CD8-positive, alpha-beta memory T cell (primary cell): Measurements from ENCODE around the gene NUP205. TPM values are rescaled to one million over a fixed set of nuclear protein-coding genes. Genes with fewer than 3 reads are reported as not detected.
"Not testable (repeated sequence)": the region's sequence is repeated elsewhere in the genome, so short reads cannot be mapped to it uniquely, and the experiment has no call there.

Experiments used
- CTCF ChIA-PET: fragments of 350-600 bp; sonication (Branson Sonifier 250); formaldehyde crosslinking; loops from one replicate; lab custom pipeline; 2021; ENCODE audit warnings: antibody characterized with exemption; lab: Charles Lee
- POLR2A ChIA-PET: fragments of 350-600 bp; sonication (Branson Sonifier 250); formaldehyde crosslinking; loops from one replicate; lab custom pipeline; 2021; ENCODE audit warnings: antibody characterized with exemption; lab: Charles Lee
- DNase-seq, 5 donors: peaks; one replicate each; pipeline versions ENCODE4 v3.0.0 to v3.0.0-alpha.2; 2020 to 2022; ENCODE audit warnings: mixed read lengths in 1 of 5
- H3K27ac ChIP-seq: one replicate; pipeline ENCODE4 v1.7.0; 2013; ENCODE audit warnings: low read depth, mild to moderate bottlenecking, low read length, moderate library complexity
- H3K27me3 ChIP-seq: 2 replicates; pipeline ENCODE4 v1.7.0; 2013; ENCODE audit warnings: low read length, mild to moderate bottlenecking; ENCODE audit not compliant: insufficient read depth, poor library complexity, severe bottlenecking
- H3K36me3 ChIP-seq: 2 replicates; pipeline ENCODE4 v1.7.0; 2013; ENCODE audit warnings: mild to moderate bottlenecking, low read length, moderate library complexity; ENCODE audit not compliant: insufficient read depth
- H3K4me1 ChIP-seq: 2 replicates; pipeline ENCODE4 v1.7.0; 2013; ENCODE audit warnings: mild to moderate bottlenecking, low read length, moderate library complexity; ENCODE audit not compliant: insufficient read depth
- H3K4me3 ChIP-seq: 2 replicates; pipeline ENCODE4 v1.7.0; 2013; ENCODE audit warnings: mild to moderate bottlenecking, low read length
- H3K9me3 ChIP-seq: 2 replicates; pipeline ENCODE4 v1.7.0; 2013; ENCODE audit warnings: mild to moderate bottlenecking, low read length
- H3K27ac Mint-ChIP-seq, 8 donors: one replicate each; pipeline ENCODE4 v1.8.0; 2020 to 2021; ENCODE audit warnings: mixed read lengths in 8 of 8, mild to moderate bottlenecking in 6 of 8, inconsistent platforms in 3 of 8, moderate library complexity in 3 of 8
- H3K27me3 Mint-ChIP-seq, 2 donors: one replicate each; pipeline ENCODE4 v1.8.0; 2020 to 2021; ENCODE audit warnings: mixed read lengths in 2 of 2, mild to moderate bottlenecking in 1 of 2, moderate library complexity in 1 of 2
- H3K36me3 Mint-ChIP-seq, 3 donors: one replicate each; pipeline ENCODE4 v1.8.0; 2020 to 2021; ENCODE audit warnings: mixed read lengths in 3 of 3, inconsistent platforms in 1 of 3, mild to moderate bottlenecking in 1 of 3
- H3K4me1 Mint-ChIP-seq, 3 donors: one replicate each; pipeline ENCODE4 v1.8.0; 2020 to 2021; ENCODE audit warnings: mixed read lengths in 3 of 3, inconsistent platforms in 1 of 3, mild to moderate bottlenecking in 1 of 3
- H3K4me3 Mint-ChIP-seq, 7 donors: one replicate each; pipeline ENCODE4 v1.8.0; 2020 to 2021; ENCODE audit warnings: mixed read lengths in 7 of 7, mild to moderate bottlenecking in 6 of 7, moderate library complexity in 4 of 7, inconsistent platforms in 2 of 7
- H3K9me3 Mint-ChIP-seq, 5 donors: one replicate each; pipeline ENCODE4 v1.8.0; 2020 to 2022; ENCODE audit warnings: mixed read lengths in 5 of 5, mild to moderate bottlenecking in 3 of 5, moderate library complexity in 2 of 5, inconsistent platforms in 1 of 5
- polyA plus RNA-seq: library from polyadenylated mRNA; unstranded; fragments of 300-500 nt; fragmentation: Illumina TruSeq; gene quantifications from one replicate; pipeline ENCODE4 v1.2.3, GENCODE V29; 2021
- total RNA-seq, 2 experiments: library from RNA; stranded (reverse); gene quantifications; one replicate each; pipeline ENCODE4 v1.2.3, GENCODE V29; 2021

The NUP205 gene
- total and polyA plus RNA-seq, 3 experiments from 2014 or later: 23.9 to 134 (median 123) TPM

DNA sequence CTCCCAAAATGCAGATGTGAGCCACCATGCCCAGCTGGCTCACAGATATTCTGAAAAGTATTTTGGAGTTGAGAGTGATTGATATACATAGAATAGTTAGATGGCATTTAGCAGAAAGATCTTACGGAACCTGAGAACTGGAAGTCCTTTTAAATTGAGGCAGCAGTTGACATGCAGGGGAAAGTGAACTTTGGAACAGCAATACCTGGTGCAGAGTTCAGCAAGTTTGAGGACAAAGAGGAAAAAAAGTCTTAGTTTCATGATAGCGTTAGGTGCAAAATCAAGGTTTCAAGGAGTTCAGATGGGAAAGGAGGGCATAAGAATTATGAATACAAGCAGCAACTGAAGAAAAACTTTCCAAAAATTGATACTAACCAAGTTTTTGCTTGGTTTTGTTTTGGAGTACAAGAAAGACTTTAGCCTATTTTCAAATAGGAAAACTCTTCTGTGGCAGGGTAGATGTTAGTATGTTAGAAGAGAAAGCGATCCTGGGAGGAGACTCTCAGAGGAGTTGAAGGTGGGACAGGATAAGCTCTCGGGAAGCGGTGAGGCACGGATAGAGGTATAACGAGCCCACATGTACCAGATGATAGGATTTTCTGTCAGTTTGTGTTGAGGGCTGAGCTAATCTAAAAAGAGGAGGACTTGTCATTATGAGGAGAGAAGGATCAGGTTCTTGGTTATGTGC is 76.6 kb downstream of the NUP205 start:
- H3K4me3 ChIP-seq: no peak overlapping the region
- no peaks in the 10 kb centered on the region for H3K4me1 Mint-ChIP-seq
- peaks cover 25% of the 10 kb centered on the region for H3K36me3 ChIP-seq
- H3K27ac ChIP-seq: no peak overlapping the region
- H3K27ac Mint-ChIP-seq: peak overlapping the region in 4 of 8 donors; percentile 10 to 62 (median 56)
- H3K36me3 Mint-ChIP-seq: peaks cover 16 to 82% (median 35%) of the 10 kb centered on the region in 3 donors
- H3K4me1 ChIP-seq: no peaks in the 10 kb centered on the region
- H3K9me3 Mint-ChIP-seq: no peaks in the 10 kb centered on the region
- DNase-seq: no peak
- ChIA-PET CTCF (interaction anchor here (1.3 kb wide), 1 partner anchor 11 kb away, joined by 3 read pairs; no protein-coding TSS in a partner anchor), POLR2A (no interaction called here)
- no peaks in the 10 kb centered on the region for H3K9me3 ChIP-seq
- H3K27me3 Mint-ChIP-seq: no peaks in the 10 kb centered on the region
- H3K27me3 ChIP-seq: no peaks in the 10 kb centered on the region
- H3K4me3 Mint-ChIP-seq: no peak overlapping the region

DNA sequence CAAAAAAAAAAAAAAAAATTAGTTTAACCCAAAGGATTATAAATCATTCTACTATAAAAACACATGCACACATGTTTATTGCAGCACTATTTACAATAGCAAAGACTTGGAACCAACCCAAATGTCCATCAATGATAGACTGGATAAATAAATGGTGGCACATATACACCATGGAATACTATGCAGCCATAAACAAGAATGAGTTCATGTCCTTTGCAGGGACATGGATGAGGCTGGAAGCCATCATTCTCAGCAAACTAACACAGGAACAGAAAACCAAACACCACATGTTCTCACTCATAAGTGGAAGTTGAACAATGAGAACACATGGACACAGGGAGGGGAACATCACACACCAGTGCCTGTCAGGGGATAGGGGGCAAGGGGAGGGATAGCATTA is 82.0 kb downstream of the NUP205 start:
- H3K4me3 Mint-ChIP-seq, H3K4me3 ChIP-seq, H3K9me3 ChIP-seq, CTCF ChIA-PET, POLR2A ChIA-PET, H3K4me1 ChIP-seq, H3K27me3 Mint-ChIP-seq, DNase-seq, H3K27ac Mint-ChIP-seq, H3K27me3 ChIP-seq, H3K4me1 Mint-ChIP-seq, H3K9me3 Mint-ChIP-seq, H3K27ac ChIP-seq: not testable (repeated sequence)
- peaks cover 27% of the 10 kb centered on the region for H3K36me3 ChIP-seq
- H3K36me3 Mint-ChIP-seq: peaks cover 21 to 83% (median 36%) of the 10 kb centered on the region in 3 donors

DNA sequence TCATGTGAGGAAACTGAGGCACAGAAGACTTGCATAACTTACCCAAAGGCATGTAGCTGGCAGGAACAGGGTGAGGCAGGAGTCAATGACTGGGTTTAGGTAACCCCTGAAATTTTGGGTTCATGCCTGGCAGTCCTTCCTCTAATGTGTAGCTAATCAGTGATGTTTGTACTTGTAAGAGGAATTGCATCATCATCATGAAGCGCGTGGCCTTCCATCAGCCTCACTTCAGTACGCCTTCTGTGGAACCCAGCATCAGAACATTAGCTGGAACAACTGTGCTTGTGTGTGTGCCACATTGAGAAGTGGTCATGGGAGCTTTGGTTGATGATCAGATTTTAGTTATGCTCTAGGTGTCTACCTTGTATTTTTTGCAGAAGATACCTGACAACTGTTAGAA is 86.4 kb downstream of the NUP205 start:
- Mint-ChIP-seq H3K4me1 (peaks cover 0 to 5% (median 2%) of the 10 kb centered on the region in 3 donors), H3K9me3 (no peaks in the 10 kb centered on the region), H3K27ac (peak overlapping the region in 2 of 8 donors; percentile 22 to 28), H3K27me3 (no peaks in the 10 kb centered on the region), H3K36me3 (peaks cover 8 to 75% (median 30%) of the 10 kb centered on the region in 3 donors), H3K4me3 (no peak overlapping the region)
- ChIA-PET POLR2A (no interaction called here), CTCF (interaction anchor here (1.5 to 3.9 kb wide), 6 partner anchors 14 to 364 kb away, joined by 5 to 45 read pairs (median 16); partner anchors contain the start of genes CNOT4 and STMP1)
- DNase-seq: no peak
- Histone ChIP-seq H3K27me3 (no peaks in the 10 kb centered on the region), H3K9me3 (no peaks in the 10 kb centered on the region), H3K4me1 (no peaks in the 10 kb centered on the region), H3K27ac (no peak overlapping the region), H3K4me3 (no peak overlapping the region), H3K36me3 (peaks cover 20% of the 10 kb centered on the region)

DNA sequence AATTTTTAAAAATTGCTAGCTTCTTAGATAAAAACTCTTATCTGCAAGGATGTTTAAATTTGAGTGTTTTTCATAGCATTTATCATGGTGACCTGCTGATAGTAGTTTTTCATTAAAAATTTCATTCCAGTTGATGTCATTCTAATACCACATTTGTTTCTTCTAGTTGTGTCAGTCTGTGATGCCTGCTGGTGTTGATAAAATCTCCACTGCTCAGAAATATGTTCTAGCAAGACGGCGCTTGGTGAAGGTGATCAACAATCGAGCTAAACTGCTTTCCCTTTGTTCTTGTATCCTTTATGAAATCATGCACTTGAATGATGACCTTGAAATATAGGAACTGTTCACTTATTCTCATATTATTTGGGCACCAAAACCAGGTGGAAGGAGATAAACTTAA is 87.0 kb downstream of the NUP205 start:
- Mint-ChIP-seq H3K36me3 (peaks cover 6 to 73% (median 27%) of the 10 kb centered on the region in 3 donors), H3K9me3 (no peaks in the 10 kb centered on the region), H3K27ac (peak overlapping the region in 1 of 8 donors; percentile 38), H3K4me1 (peaks cover 0 to 5% (median 2%) of the 10 kb centered on the region in 3 donors), H3K4me3 (no peak overlapping the region), H3K27me3 (no peaks in the 10 kb centered on the region)
- no peak for DNase-seq
- no peak overlapping the region for H3K27ac ChIP-seq
- no peak overlapping the region for H3K4me3 ChIP-seq
- POLR2A ChIA-PET: no interaction called here
- H3K9me3 ChIP-seq: no peaks in the 10 kb centered on the region
- H3K36me3 ChIP-seq: peaks cover 20% of the 10 kb centered on the region
- no peaks in the 10 kb centered on the region for H3K27me3 ChIP-seq
- CTCF ChIA-PET: interaction anchor here (0.9 to 3.9 kb wide), 12 partner anchors 11 to 370 kb away, joined by 3 to 45 read pairs (median 6); partner anchors contain the start of genes CNOT4 and STMP1
- no peaks in the 10 kb centered on the region for H3K4me1 ChIP-seq

DNA sequence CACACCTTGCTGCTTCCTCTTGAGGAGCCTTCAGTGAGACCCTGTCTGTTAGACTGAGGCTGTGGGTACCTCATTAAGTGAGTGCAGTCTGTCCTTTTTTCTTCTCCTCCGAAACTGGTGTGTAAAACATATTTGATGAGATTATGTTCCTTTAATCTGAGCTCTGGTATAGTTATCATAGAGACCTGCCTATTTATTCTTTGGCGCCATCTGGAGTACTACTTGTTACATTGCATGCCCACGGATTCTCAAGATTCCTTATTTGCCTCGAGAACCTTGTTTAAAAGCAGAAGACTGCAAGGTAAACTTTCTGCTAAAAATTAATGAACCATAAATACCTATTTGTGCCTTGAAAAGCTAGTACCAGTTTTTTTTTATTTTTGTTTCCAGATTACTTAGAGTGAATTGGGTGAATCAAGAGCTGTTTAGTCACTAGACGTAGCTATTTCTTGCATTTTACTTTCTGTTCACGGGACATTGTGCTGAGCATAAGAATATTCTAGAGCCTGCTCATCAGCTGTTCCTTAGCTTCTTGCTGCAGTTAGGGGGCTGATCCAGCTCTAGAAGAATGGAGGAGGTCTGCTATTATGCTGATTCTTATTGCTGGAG is 87.7 kb downstream of the NUP205 start:
- Mint-ChIP-seq H3K4me1 (peaks cover 0 to 5% (median 2%) of the 10 kb centered on the region in 3 donors), H3K36me3 (peaks cover 2 to 69% (median 24%) of the 10 kb centered on the region in 3 donors), H3K4me3 (no peak overlapping the region), H3K27me3 (no peaks in the 10 kb centered on the region), H3K9me3 (no peaks in the 10 kb centered on the region), H3K27ac (peak overlapping the region in 2 of 8 donors; percentile 12 to 20)
- no peaks in the 10 kb centered on the region for H3K4me1 ChIP-seq
- POLR2A ChIA-PET: no interaction called here
- H3K4me3 ChIP-seq: no peak overlapping the region
- H3K36me3 ChIP-seq: peaks cover 18% of the 10 kb centered on the region
- peak in 2 of 5 donors; percentile 26 to 33 for DNase-seq
- CTCF ChIA-PET: interaction anchor here (0.7 to 3.9 kb wide), 16 partner anchors 12 to 370 kb away, joined by 3 to 45 read pairs (median 4); partner anchors contain the start of genes CNOT4 and STMP1
- H3K9me3 ChIP-seq: no peaks in the 10 kb centered on the region
- no peak overlapping the region for H3K27ac ChIP-seq
- no peaks in the 10 kb centered on the region for H3K27me3 ChIP-seq

DNA sequence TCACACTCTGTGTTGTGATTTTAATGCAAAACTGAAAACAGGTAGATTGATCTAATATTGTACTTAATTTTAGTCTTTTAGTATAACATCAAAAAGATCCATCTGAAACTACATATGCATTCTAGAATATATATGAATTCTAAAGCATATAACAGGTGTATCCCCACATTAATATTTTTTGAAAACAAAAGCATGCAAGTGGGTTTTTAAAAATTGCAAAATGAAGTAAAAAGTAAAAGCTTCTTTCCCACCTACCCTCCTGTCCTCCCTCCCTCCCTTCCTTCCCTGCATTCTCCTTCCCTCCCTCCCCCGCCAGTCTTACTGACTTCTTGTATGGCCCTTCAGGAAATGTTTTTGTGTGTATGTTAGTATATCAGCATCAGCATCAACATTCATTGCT is 90.0 kb downstream of the NUP205 start:
- no peaks in the 10 kb centered on the region for H3K4me1 ChIP-seq
- Mint-ChIP-seq H3K27ac (no peak overlapping the region), H3K36me3 (peaks cover 0 to 59% (median 14%) of the 10 kb centered on the region in 3 donors), H3K9me3 (no peaks in the 10 kb centered on the region), H3K27me3 (no peaks in the 10 kb centered on the region), H3K4me3 (no peak overlapping the region), H3K4me1 (peaks cover 0 to 5% (median 2%) of the 10 kb centered on the region in 3 donors)
- H3K27ac ChIP-seq: no peak overlapping the region
- ChIA-PET CTCF (no interaction called here), POLR2A (no interaction called here)
- H3K27me3 ChIP-seq: no peaks in the 10 kb centered on the region
- H3K9me3 ChIP-seq: no peaks in the 10 kb centered on the region
- DNase-seq: no peak
- H3K4me3 ChIP-seq: no peak overlapping the region
- H3K36me3 ChIP-seq: peaks cover 11% of the 10 kb centered on the region

DNA sequence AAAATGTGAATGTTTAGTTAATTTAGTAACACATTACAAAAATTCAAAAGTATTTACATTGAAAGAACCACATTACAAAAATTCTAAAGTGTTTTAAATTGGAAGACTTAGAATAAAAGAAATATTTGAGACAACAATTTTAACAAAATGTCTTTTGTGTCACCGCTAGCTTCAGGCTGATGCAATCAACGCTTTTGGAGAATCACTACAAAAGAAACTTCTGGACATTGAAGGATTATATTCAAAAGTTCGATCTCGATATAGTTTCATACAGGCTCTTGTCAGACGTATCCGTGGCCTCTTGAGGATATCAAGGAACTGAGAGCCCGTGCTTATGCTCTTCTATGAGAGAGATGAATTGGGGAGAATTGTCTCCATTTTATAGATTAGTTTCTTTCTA is 90.5 kb downstream of the NUP205 start:
- Histone ChIP-seq H3K9me3 (no peaks in the 10 kb centered on the region), H3K27me3 (no peaks in the 10 kb centered on the region), H3K4me1 (no peaks in the 10 kb centered on the region), H3K36me3 (peaks cover 11% of the 10 kb centered on the region), H3K27ac (no peak overlapping the region), H3K4me3 (no peak overlapping the region)
- H3K9me3 Mint-ChIP-seq: no peaks in the 10 kb centered on the region
- H3K27me3 Mint-ChIP-seq: no peaks in the 10 kb centered on the region
- peaks cover 0 to 5% (median 2%) of the 10 kb centered on the region in 3 donors for H3K4me1 Mint-ChIP-seq
- H3K36me3 Mint-ChIP-seq: peaks cover 0 to 56% (median 14%) of the 10 kb centered on the region in 3 donors
- H3K4me3 Mint-ChIP-seq: no peak overlapping the region
- H3K27ac Mint-ChIP-seq: no peak overlapping the region
- ChIA-PET POLR2A (no interaction called here), CTCF (no interaction called here)
- DNase-seq: no peak
